GM18499 (cell line): ENCODE data around the gene VPS8.
A peak's percentile ranks its signal among the peaks of the same experiment; 100 is the strongest.

ENCODE experiments used
- ATAC-seq: cut with Tn5 transposase; IDR thresholded peaks from one replicate; pipeline ENCODE4 v1.9.1; 2021; ENCODE audit warnings: moderate number of reproducible peaks; ENCODE audit not compliant: insufficient read depth, unreplicated experiment

VPS8 gene

GRCh38 chr3:184807549-184807948 lies 4.4 kb upstream of the VPS8 start:
- no peak for ATAC-seq

- ATAC-seq, result no peak
These were observed 3.9 kb upstream of the VPS8 start for GRCh38 chr3:184808021-184808420.

GRCh38 chr3:184810146-184810545 lies 1.8 kb upstream of the VPS8 start:
- no peak for ATAC-seq

GRCh38 chr3:184811034-184811433 lies 932 bp upstream of the VPS8 start:
- ATAC-seq, result no peak

GRCh38 chr3:184811663-184811998 lies 335 bp upstream of the VPS8 start:
- ATAC-seq, result no peak

GRCh38 chr3:184812662-184813042 lies 686 bp downstream of the VPS8 start:
- peak; percentile 5 for ATAC-seq

GRCh38 chr3:184813357-184813756 lies 1.4 kb downstream of the VPS8 start:
- no peak for ATAC-seq

- no peak for ATAC-seq
These were observed 2.2 kb downstream of the VPS8 start for GRCh38 chr3:184814214-184814613.

- ATAC-seq, result no peak
These were observed 3.3 kb downstream of the VPS8 start for GRCh38 chr3:184815046-184815930.

GRCh38 chr3:184816614-184817013 lies 4.6 kb downstream of the VPS8 start:
- no peak for ATAC-seq

GRCh38 chr3:184820525-184820924 lies 8.6 kb downstream of the VPS8 start:
- ATAC-seq, result no peak

- ATAC-seq, result no peak
These were observed 9.1 kb downstream of the VPS8 start for GRCh38 chr3:184821034-184821433.

GRCh38 chr3:184822081-184822480 lies 10.1 kb downstream of the VPS8 start:
- no peak for ATAC-seq

GRCh38 chr3:184822654-184823053 lies 10.7 kb downstream of the VPS8 start:
- ATAC-seq, result no peak

GRCh38 chr3:184823990-184824389 lies 12.0 kb downstream of the VPS8 start:
- ATAC-seq, result no peak

GRCh38 chr3:184825121-184825820 lies 13.3 kb downstream of the VPS8 start:
- no peak for ATAC-seq

GRCh38 chr3:184827572-184827971 lies 15.6 kb downstream of the VPS8 start:
- no peak for ATAC-seq

GRCh38 chr3:184832044-184832443 lies 20.1 kb downstream of the VPS8 start:
- ATAC-seq, result no peak

- no peak for ATAC-seq
These were observed 20.9 kb downstream of the VPS8 start for GRCh38 chr3:184832903-184833302.

- ATAC-seq, result no peak
These were observed 24.3 kb downstream of the VPS8 start for GRCh38 chr3:184836090-184836822.

GRCh38 chr3:184842433-184842832 lies 30.5 kb downstream of the VPS8 start:
- ATAC-seq, result no peak
